Esophagus squamous epithelium (tissue), 5 donors: ENCODE data around the gene L1CAM. TPM values are rescaled to one million over a fixed set of nuclear protein-coding genes. Genes with fewer than 3 reads are reported as not detected.

Source experiments
- DNase-seq: peaks from one replicate; lab custom pipeline; 2025; lab: John Stamatoyannopoulos, UW
- H3K27ac ChIP-seq, 4 donors: fragments of 200-600 bp; sonication (generic); one replicate each; pipeline ENCODE4 v1.5.1; 2016 to 2019; ENCODE audit warnings: mild to moderate bottlenecking in 1 of 4
- H3K27me3 ChIP-seq, 4 donors: fragments of 200-600 bp; sonication (generic); 1 replicate in 3 of 4; 2 replicates in 1 of 4; pipeline versions ENCODE4 v1.5.1 to v1.6.0; 2017 to 2021; ENCODE audit warnings: antibody characterized with exemption in 1 of 4
- H3K36me3 ChIP-seq, 3 donors: fragments of 200-600 bp; sonication (generic); one replicate each; pipeline ENCODE4 v1.5.1; 2016 to 2019
- H3K4me1 ChIP-seq, 3 donors: fragments of 200-600 bp; sonication (generic); one replicate each; pipeline ENCODE4 v1.5.1; 2017 to 2019
- H3K4me3 ChIP-seq, 4 donors: fragments of 200-600 bp; sonication (generic); 1 replicate in 3 of 4; 2 replicates in 1 of 4; pipeline ENCODE4 v1.5.1; 2016 to 2019; ENCODE audit warnings: mild to moderate bottlenecking in 2 of 4, moderate library complexity in 1 of 4
- H3K9me3 ChIP-seq, 3 donors: fragments of 200-600 bp; sonication (generic); one replicate each; pipeline ENCODE4 v1.5.1; 2016 to 2019
- CTCF ChIP-seq, 6 experiments: fragments of 450-650 bp in 4 of 6; fragments of 200-600 bp in 2 of 6; sonication (generic) in 2 of 6; IDR thresholded peaks; one replicate each; pipeline ENCODE4 v1.5.1; 2016 to 2019; ENCODE audit warnings: antibody characterized with exemption in 6 of 6, mild to moderate bottlenecking in 4 of 6, moderate library complexity in 4 of 6
- POLR2A ChIP-seq, 4 donors: fragments of 450-650 bp; IDR thresholded peaks; one replicate each; pipeline ENCODE4 v1.6.1; 2017; ENCODE audit warnings: antibody characterized with exemption in 4 of 4, mild to moderate bottlenecking in 4 of 4, moderate library complexity in 3 of 4
- WGBS, 2 donors: methylation state at CpG; one replicate each; pipeline ENCODE4 v1.1.5; 2018; 5-methylcytosine and 5-hydroxymethylcytosine counted together
- intact Hi-C: fragments of 100-400 bp; cut with DNase I; formaldehyde crosslinking; loops from one replicate; pipeline ENCODE4 v1.15.0; 2022
- total RNA-seq, 4 donors: library from RNA; depleted of rRNA; stranded (reverse); fragments of >200 nt; gene quantifications; one replicate each; pipeline ENCODE4 v1.1.0, GENCODE V29; 2016
- donor health status: DM: yes; HTN: yes; CAD: no.

L1CAM gene
- total RNA-seq, 4 donors from 2014 or later = 0.35 to 3.2 (median 1.3) TPM

DNA sequence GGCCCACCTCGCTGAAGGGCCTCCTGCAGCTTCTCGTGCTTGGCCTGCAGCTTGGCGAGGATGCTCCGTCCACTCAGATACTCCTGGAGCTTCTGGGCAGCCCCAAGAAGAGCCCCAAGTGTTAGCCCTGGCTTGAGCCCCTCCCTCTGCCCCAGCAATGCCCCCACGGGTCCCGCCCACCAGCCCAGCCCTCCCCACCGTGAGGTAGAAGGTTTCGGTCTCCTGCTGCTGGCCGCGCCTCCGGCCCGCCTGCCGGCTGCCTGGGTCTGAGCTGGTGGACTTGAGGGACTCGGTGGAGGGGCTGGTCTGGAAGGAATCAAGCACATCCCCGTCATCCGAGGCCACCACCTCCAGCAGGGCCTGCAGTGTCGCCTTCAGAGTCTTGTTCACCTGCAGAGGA lies 27.2 kb upstream of the L1CAM start:
- intact Hi-C loops = no loop called here
- no peak for DNase-seq
- H3K4me1 ChIP-seq = peaks cover 0 to 6% (median 0%) of the 10 kb centered on the region in 3 donors
- TF ChIP-seq CTCF (IDR thresholded peaks at IDR 0.05) = no peak
- no peak for TF ChIP-seq POLR2A (IDR thresholded peaks at IDR 0.05)
- no peak overlapping the region for H3K4me3 ChIP-seq
- H3K27ac ChIP-seq = no peak overlapping the region
- no peaks in the 10 kb centered on the region for H3K36me3 ChIP-seq
- 70% methylated on average over 2 of the region's 17 CpGs; no CpG with 5 or more reads in 1 of the 2 donors for WGBS, 2 donors
- no peaks in the 10 kb centered on the region for H3K27me3 ChIP-seq
- H3K9me3 ChIP-seq = no peaks in the 10 kb centered on the region

DNA sequence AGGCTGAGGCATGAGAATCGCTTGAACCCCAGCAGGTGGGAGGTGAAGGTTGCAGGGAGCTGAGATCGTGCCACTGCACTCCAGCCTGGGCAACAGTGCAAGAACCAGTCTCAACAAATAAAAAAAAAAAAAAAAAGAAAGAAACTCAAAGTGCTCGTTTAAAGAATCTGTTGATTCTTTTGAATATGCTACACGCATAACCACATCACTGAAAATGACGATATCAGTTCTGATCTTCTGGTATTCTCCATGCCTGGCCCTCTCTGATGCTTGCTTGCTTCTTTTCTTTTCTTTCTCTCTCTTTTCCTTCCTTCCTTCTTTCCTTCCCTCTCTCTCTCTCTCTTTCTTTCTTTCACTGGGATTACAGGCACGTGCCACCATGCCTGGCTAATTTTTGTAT lies 25.8 kb upstream of the L1CAM start:
- Histone ChIP-seq H3K36me3 (no peaks in the 10 kb centered on the region), H3K27me3 (no peaks in the 10 kb centered on the region), H3K27ac (no peak overlapping the region), H3K4me1 (no peaks in the 10 kb centered on the region), H3K4me3 (no peak overlapping the region), H3K9me3 (no peaks in the 10 kb centered on the region)
- TF ChIP-seq CTCF (IDR thresholded peaks at IDR 0.05) (no peak), POLR2A (IDR thresholded peaks at IDR 0.05) (no peak)
- DNase-seq = no peak
- intact Hi-C loops = no loop called here
- 73 to 79% methylated on average over 5 to 6 of the region's 6 CpGs for WGBS, 2 donors

- H3K27ac ChIP-seq = no peak overlapping the region
- no peaks in the 10 kb centered on the region for H3K27me3 ChIP-seq
- no peak for DNase-seq
- TF ChIP-seq POLR2A (IDR thresholded peaks at IDR 0.05) = no peak
- no peak for TF ChIP-seq CTCF (IDR thresholded peaks at IDR 0.05)
- no CpG with 5 or more reads among the region's 22 CpGs for WGBS, 2 donors
- H3K36me3 ChIP-seq = no peaks in the 10 kb centered on the region
- no peaks in the 10 kb centered on the region for H3K4me1 ChIP-seq
- no peak overlapping the region for H3K4me3 ChIP-seq
- intact Hi-C loops = no loop called here
- no peaks in the 10 kb centered on the region for H3K9me3 ChIP-seq
Measured at GRCh38 chrX:153910446-153910845, 24.5 kb upstream of the L1CAM start.

DNA sequence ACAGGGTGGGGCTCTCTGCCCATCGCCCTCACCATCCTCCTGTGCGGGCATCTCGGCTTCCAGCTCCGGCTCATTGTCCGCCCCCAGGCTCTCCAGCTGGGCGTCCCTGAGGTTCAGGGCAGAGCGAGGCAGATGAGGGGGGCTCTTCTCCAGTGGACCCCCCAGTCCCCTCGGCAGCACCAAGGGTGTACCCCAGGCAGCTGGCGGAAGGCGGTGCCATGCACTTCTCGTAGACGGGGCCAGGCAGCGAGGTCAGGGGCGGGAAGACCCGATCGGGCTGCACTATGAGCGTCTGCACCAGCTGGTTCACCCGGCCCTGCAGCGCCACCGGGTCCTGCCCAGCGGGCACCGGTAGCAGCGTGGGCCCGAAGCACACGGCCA lies 24.0 kb upstream of the L1CAM start:
- Histone ChIP-seq H3K4me3 (no peak overlapping the region), H3K27me3 (no peaks in the 10 kb centered on the region), H3K36me3 (no peaks in the 10 kb centered on the region), H3K27ac (no peak overlapping the region), H3K9me3 (no peaks in the 10 kb centered on the region), H3K4me1 (peaks cover 0 to under 1% (median 0%) of the 10 kb centered on the region in 3 donors)
- 87% methylated on average over 3 of the region's 25 CpGs; no CpG with 5 or more reads in 1 of the 2 donors for WGBS, 2 donors
- intact Hi-C loops = no loop called here
- DNase-seq = no peak
- TF ChIP-seq CTCF (IDR thresholded peaks at IDR 0.05) (no peak), POLR2A (IDR thresholded peaks at IDR 0.05) (no peak)

- intact Hi-C loops = no loop called here
- DNase-seq = no peak
- H3K9me3 ChIP-seq = no peaks in the 10 kb centered on the region
- H3K4me3 ChIP-seq = no peak overlapping the region
- WGBS, 2 donors = no CpG with 5 or more reads among the region's 37 CpGs
- H3K27me3 ChIP-seq = no peaks in the 10 kb centered on the region
- peaks cover 0 to 7% (median 0%) of the 10 kb centered on the region in 3 donors for H3K4me1 ChIP-seq
- TF ChIP-seq CTCF (IDR thresholded peaks at IDR 0.05) (no peak), POLR2A (IDR thresholded peaks at IDR 0.05) (no peak)
- H3K27ac ChIP-seq = no peak overlapping the region
- H3K36me3 ChIP-seq = no peaks in the 10 kb centered on the region
Measured at GRCh38 chrX:153909024-153909979, 23.3 kb upstream of the L1CAM start.
